ENCODE data around the gene CDK9.

DNA sequence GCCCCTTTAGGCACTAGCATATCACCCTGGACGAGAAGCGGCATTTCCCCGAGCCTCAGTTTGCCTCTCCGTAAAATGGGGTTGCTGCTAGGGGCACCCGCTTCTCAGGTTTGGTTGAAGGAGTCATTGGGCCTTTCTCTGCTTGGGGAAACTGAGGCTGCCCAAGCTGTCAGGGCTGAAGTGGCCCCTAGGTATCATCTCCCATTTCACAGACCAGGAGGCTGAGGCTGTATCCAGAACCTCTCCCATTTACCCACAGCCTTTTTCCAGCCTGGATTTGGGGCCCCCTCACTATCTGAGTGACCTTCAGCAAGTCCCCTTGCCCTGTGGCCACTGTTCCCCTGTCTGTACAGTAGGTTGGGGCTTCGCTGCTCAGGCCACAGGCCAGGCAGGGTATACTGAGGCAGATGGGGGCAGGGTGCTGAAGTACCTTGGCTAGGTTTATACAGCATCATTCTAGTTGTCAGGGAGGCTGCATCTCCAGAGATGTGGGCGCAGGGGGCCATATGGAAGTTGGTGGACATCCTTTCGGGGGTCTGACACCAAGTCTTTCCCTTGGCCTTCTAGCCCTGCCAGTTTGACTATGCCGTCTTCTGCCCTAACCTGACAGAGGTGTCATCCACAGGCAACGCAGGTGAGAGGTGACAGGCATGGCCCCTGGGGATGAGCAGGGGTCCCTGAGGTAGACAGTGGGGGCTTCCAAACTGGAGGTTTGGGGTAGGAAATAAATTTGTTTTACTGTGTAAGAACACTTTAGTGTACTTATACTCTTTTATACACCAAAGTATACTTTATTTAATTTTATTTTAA lies 24.7 kb downstream of the CDK9 start:
- TF ChIP-seq, protein P1, sequence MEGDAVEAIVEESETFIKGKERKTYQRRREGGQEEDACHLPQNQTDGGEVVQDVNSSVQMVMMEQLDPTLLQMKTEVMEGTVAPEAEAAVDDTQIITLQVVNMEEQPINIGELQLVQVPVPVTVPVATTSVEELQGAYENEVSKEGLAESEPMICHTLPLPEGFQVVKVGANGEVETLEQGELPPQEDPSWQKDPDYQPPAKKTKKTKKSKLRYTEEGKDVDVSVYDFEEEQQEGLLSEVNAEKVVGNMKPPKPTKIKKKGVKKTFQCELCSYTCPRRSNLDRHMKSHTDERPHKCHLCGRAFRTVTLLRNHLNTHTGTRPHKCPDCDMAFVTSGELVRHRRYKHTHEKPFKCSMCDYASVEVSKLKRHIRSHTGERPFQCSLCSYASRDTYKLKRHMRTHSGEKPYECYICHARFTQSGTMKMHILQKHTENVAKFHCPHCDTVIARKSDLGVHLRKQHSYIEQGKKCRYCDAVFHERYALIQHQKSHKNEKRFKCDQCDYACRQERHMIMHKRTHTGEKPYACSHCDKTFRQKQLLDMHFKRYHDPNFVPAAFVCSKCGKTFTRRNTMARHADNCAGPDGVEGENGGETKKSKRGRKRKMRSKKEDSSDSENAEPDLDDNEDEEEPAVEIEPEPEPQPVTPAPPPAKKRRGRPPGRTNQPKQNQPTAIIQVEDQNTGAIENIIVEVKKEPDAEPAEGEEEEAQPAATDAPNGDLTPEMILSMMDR (IDR thresholded peaks at IDR 0.05): no peak
- TF ChIP-seq ZFX (IDR thresholded peaks at IDR 0.05; ENCODE audit: borderline replicate concordance): no peak
